GM12878 (cell line): Measurements from ENCODE around the gene ANKRD1. TPM values are rescaled to one million over a fixed set of nuclear protein-coding genes. Genes with fewer than 3 reads are reported as not detected.

Source experiments
- ATAC-seq: fragments of 200-7000 bp; cut with Tn5 transposase; 3 replicates; pipeline ENCODE4 v1.9.1; 2020; ENCODE audit warnings: mild to moderate bottlenecking, moderate library complexity
- BruUV-seq: library from RNA; stranded (reverse); fragments of 400-500 nt; replicated peaks from 2 replicates; lab custom pipeline; 2021; lab: Mats Ljungman, UMichigan
- CTCF ChIA-PET: fragments of 300-600 bp; sonication (Branson Sonifier 250); formaldehyde crosslinking; extraction: SDS; loops from one replicate; lab custom pipeline; 2021; ENCODE audit warnings: inconsistent platforms; lab: Yijun Ruan, JAX
- POLR2A ChIA-PET: fragments of 350-600 bp; formaldehyde crosslinking; extraction: SDS; loops from one replicate; lab custom pipeline; 2021; ENCODE audit warnings: inconsistent platforms; lab: Charles Lee
- RAD21 ChIA-PET: fragments of 300-600 bp; sonication (Branson Sonifier 250); formaldehyde crosslinking; loops from one replicate; lab custom pipeline; 2023; ENCODE audit warnings: antibody characterized with exemption; ENCODE audit not compliant: unreplicated experiment; lab: Charles Lee
- SMC1A ChIA-PET: fragments of 300-600 bp; sonication (Branson Sonifier 250); formaldehyde crosslinking; loops from one replicate; lab custom pipeline; 2023; ENCODE audit not compliant: unreplicated experiment, uncharacterized antibody; lab: Charles Lee
- DNase-seq: peaks from one replicate; pipeline ENCODE4 v3.0.0-alpha.2; 2011; ENCODE audit warnings: low read depth, low spot score
- FAIRE-seq: peaks from 3 replicates; lab custom pipeline; 2011; peaks lifted over from hg19 to GRCh38; lab: Jason Lieb, UNC
- H2AFZ ChIP-seq: 2 replicates; pipeline ENCODE4 v1.6.0; 2011; ENCODE audit warnings: low read depth, low read length, control low read depth; ENCODE audit not compliant: control insufficient read depth
- H3K27ac ChIP-seq: 2 replicates; pipeline ENCODE4 v1.5.1; 2011; ENCODE audit warnings: control low read depth; ENCODE audit not compliant: control insufficient read depth, insufficient read depth
- H3K27me3 ChIP-seq, 2 experiments: replicated peaks in 1 of 2; 2 replicates each; pipeline versions ENCODE4 v1.6.0 to v1.6.1; 2011; ENCODE audit warnings: low read length in 1 of 2; ENCODE audit not compliant: control insufficient read depth in 2 of 2, insufficient read depth in 2 of 2
- H3K36me3 ChIP-seq, 2 experiments: 2 replicates each; pipeline ENCODE4 v1.5.1; 2011; ENCODE audit warnings: low read length in 1 of 2; ENCODE audit not compliant: control insufficient read depth in 2 of 2, insufficient read depth in 2 of 2
- H3K4me1 ChIP-seq: 2 replicates; pipeline ENCODE4 v1.6.1; 2011; ENCODE audit warnings: mild to moderate bottlenecking, low read length, moderate library complexity, mixed read lengths; ENCODE audit not compliant: control insufficient read depth, insufficient read depth
- H3K4me2 ChIP-seq: 2 replicates; pipeline ENCODE4 v1.6.0; 2011; ENCODE audit warnings: control low read depth; ENCODE audit not compliant: control insufficient read depth, insufficient read depth
- H3K4me3 ChIP-seq: fragments of 200-600 bp; sonication (generic); 2 replicates; pipeline ENCODE4 v1.5.1; 2016
- H3K79me2 ChIP-seq: 2 replicates; pipeline ENCODE4 v1.6.0; 2011; ENCODE audit warnings: low read length; ENCODE audit not compliant: control insufficient read depth, insufficient read depth
- H3K9ac ChIP-seq: 2 replicates; pipeline ENCODE4 v1.8.0; 2011; ENCODE audit warnings: low read length, control low read depth, mixed read lengths; ENCODE audit not compliant: control insufficient read depth, insufficient read depth
- H3K9me3 ChIP-seq: replicated peaks from 3 replicates; pipeline ENCODE4 v1.5.1; 2011; ENCODE audit warnings: mild to moderate bottlenecking, low read length; ENCODE audit not compliant: control insufficient read depth, insufficient read depth
- H4K20me1 ChIP-seq: 2 replicates; pipeline ENCODE4 v1.6.0; 2011; ENCODE audit not compliant: control insufficient read depth, insufficient read depth
- WGBS: methylation state at CpG from one replicate; pipeline ENCODE4 v1.1.6; 2016; ENCODE audit warnings: low lambda C conversion rate; ENCODE audit not compliant: insufficient replicate concordance, insufficient coverage; ENCODE audit errors: missing lambda C conversion rate; 5-methylcytosine and 5-hydroxymethylcytosine counted together
- in situ Hi-C: fragments of 300-500 bp; cut with MboI; formaldehyde crosslinking; loops from 9 replicates; pipeline ENCODE4 v1.14.3; 2018; ENCODE audit warnings: mixed read lengths
- intact Hi-C: fragments of 100-400 bp; cut with micrococcal nuclease; formaldehyde crosslinking; loops from one replicate; pipeline ENCODE4 v1.14.2; 2022; ENCODE audit not compliant: unreplicated experiment
- polyA plus RNA-seq, 11 experiments: library from polyadenylated mRNA; depleted of rRNA in 4 of 11; unstranded in 6 of 11; stranded (reverse) in 5 of 11; fragments of >200 nt; fragmentation: Nextera tagmentation in 4 of 11; fragmentation: Illumina TruSeq in 1 of 11; extraction: Ambion mirVana in 4 of 11; extraction: Trizol in 1 of 11; gene quantifications; 1 replicate in 1 of 11; 2 replicates in 10 of 11; pipeline versions ENCODE4 v1.2.1 to v1.2.3, GENCODE V29; 2011 to 2016; ENCODE audit warnings: inconsistent platforms in 2 of 11, missing spikeins in 2 of 11, low read depth in 1 of 11
- total RNA-seq, 4 experiments: library from RNA; depleted of rRNA in 3 of 4; stranded (reverse); fragments of >200 nt in 3 of 4; fragmentation: Illumina TruSeq in 1 of 4; extraction: Trizol in 1 of 4; gene quantifications; 2 replicates each; pipeline versions ENCODE4 v1.2.1 to v1.2.3, GENCODE V29; 2013 to 2021
- TF ChIP-seq, protein P1 (sequence below): fragments of 450-650 bp; IDR thresholded peaks from 2 replicates; pipeline ENCODE4 v1.6.1; 2017; ENCODE audit warnings: mild to moderate bottlenecking, moderate library complexity
- TF ChIP-seq, protein P2 (sequence below): fragments of 450-650 bp; IDR thresholded peaks from 2 replicates; pipeline ENCODE4 v1.6.1; 2017; ENCODE audit warnings: antibody characterized with exemption, mild to moderate bottlenecking, moderate library complexity

ANKRD1 gene
- total and polyA plus RNA-seq, 10 of the 15 experiments (the other 5 are each of a cell fraction or from before 2014, with no cell fraction given) = not detected

GRCh38 chr10:90923111-90923731, 2.3 kb upstream of the ANKRD1 start:
- Histone ChIP-seq H3K79me2 (no peaks in the 10 kb centered on the region), H3K4me3 (no peak overlapping the region), H3K27ac (no peak overlapping the region), H2AFZ (no peak overlapping the region), H4K20me1 (no peaks in the 10 kb centered on the region), H3K4me1 (no peaks in the 10 kb centered on the region), H3K27me3 (no peaks in the 10 kb centered on the region), H3K4me2 (no peak overlapping the region), H3K9me3 (no peaks in the 10 kb centered on the region), H3K36me3 (no peaks in the 10 kb centered on the region), H3K9ac (no peak overlapping the region)
- TF ChIP-seq, protein P1, sequence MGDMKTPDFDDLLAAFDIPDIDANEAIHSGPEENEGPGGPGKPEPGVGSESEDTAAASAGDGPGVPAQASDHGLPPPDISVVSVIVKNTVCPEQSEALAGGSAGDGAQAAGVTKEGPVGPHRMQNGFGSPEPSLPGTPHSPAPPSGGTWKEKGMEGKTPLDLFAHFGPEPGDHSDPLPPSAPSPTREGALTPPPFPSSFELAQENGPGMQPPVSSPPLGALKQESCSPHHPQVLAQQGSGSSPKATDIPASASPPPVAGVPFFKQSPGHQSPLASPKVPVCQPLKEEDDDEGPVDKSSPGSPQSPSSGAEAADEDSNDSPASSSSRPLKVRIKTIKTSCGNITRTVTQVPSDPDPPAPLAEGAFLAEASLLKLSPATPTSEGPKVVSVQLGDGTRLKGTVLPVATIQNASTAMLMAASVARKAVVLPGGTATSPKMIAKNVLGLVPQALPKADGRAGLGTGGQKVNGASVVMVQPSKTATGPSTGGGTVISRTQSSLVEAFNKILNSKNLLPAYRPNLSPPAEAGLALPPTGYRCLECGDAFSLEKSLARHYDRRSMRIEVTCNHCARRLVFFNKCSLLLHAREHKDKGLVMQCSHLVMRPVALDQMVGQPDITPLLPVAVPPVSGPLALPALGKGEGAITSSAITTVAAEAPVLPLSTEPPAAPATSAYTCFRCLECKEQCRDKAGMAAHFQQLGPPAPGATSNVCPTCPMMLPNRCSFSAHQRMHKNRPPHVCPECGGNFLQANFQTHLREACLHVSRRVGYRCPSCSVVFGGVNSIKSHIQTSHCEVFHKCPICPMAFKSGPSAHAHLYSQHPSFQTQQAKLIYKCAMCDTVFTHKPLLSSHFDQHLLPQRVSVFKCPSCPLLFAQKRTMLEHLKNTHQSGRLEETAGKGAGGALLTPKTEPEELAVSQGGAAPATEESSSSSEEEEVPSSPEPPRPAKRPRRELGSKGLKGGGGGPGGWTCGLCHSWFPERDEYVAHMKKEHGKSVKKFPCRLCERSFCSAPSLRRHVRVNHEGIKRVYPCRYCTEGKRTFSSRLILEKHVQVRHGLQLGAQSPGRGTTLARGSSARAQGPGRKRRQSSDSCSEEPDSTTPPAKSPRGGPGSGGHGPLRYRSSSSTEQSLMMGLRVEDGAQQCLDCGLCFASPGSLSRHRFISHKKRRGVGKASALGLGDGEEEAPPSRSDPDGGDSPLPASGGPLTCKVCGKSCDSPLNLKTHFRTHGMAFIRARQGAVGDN = no peak
- TF ChIP-seq, protein P2, sequence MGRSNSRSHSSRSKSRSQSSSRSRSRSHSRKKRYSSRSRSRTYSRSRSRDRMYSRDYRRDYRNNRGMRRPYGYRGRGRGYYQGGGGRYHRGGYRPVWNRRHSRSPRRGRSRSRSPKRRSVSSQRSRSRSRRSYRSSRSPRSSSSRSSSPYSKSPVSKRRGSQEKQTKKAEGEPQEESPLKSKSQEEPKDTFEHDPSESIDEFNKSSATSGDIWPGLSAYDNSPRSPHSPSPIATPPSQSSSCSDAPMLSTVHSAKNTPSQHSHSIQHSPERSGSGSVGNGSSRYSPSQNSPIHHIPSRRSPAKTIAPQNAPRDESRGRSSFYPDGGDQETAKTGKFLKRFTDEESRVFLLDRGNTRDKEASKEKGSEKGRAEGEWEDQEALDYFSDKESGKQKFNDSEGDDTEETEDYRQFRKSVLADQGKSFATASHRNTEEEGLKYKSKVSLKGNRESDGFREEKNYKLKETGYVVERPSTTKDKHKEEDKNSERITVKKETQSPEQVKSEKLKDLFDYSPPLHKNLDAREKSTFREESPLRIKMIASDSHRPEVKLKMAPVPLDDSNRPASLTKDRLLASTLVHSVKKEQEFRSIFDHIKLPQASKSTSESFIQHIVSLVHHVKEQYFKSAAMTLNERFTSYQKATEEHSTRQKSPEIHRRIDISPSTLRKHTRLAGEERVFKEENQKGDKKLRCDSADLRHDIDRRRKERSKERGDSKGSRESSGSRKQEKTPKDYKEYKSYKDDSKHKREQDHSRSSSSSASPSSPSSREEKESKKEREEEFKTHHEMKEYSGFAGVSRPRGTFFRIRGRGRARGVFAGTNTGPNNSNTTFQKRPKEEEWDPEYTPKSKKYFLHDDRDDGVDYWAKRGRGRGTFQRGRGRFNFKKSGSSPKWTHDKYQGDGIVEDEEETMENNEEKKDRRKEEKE = no peak
- ATAC-seq (no peak), FAIRE-seq (no peak), DNase-seq (no peak)
- no TSS peak for BruUV-seq
- CTCF ChIA-PET = interaction anchor here (0.6 to 4.1 kb wide), 2 partner anchors 12 to 36 kb away, joined by 3 to 22 read pairs; no protein-coding TSS in a partner anchor
- intact Hi-C loops = no loop called here
- POLR2A ChIA-PET = interaction anchor here (0.6 kb wide), 1 partner anchor 23 kb away, joined by 3 read pairs; no protein-coding TSS in a partner anchor
- RAD21 ChIA-PET = no interaction called here
- WGBS = 5% methylated on average over 2 of the region's 2 CpGs
- SMC1A ChIA-PET = interaction anchor here (0.9 to 1.4 kb wide), 3 partner anchors 10 to 327 kb away, joined by 3 to 6 read pairs (median 3); no protein-coding TSS in a partner anchor
- in situ Hi-C loops = no loop called here
